CD4-positive, alpha-beta T cell treated with Interleukin-6 for 4 hours (primary cell): ENCODE data around the gene TRIO.

Experiments used
- DNase-seq: peaks from one replicate; pipeline ENCODE4 v3.0.0-alpha.2; 2020; ENCODE audit warnings: mixed read lengths

Gene TRIO

GRCh38 chr5:14148890-14149671 lies 5.9 kb downstream of the TRIO start:
- DNase-seq = no peak

- no peak for DNase-seq
Observed at GRCh38 chr5:14149672-14150274, 6.6 kb downstream of the TRIO start.

- DNase-seq = no peak
Observed at GRCh38 chr5:14151416-14151815, 8.3 kb downstream of the TRIO start.

- DNase-seq = no peak
Observed at GRCh38 chr5:14153071-14153864, 10.1 kb downstream of the TRIO start.

GRCh38 chr5:14153932-14154731 lies 11.0 kb downstream of the TRIO start:
- no peak for DNase-seq

GRCh38 chr5:14155075-14155474 lies 11.9 kb downstream of the TRIO start:
- DNase-seq = no peak

- DNase-seq = no peak
Observed at GRCh38 chr5:14155739-14156138, 12.6 kb downstream of the TRIO start.

- no peak for DNase-seq
Observed at GRCh38 chr5:14156290-14156649, 13.1 kb downstream of the TRIO start.

- DNase-seq = no peak
Observed at GRCh38 chr5:14156650-14157492, 13.7 kb downstream of the TRIO start.

GRCh38 chr5:14157493-14157782 lies 14.3 kb downstream of the TRIO start:
- no peak for DNase-seq

- DNase-seq = no peak
Observed at GRCh38 chr5:14158890-14159666, 15.9 kb downstream of the TRIO start.

- DNase-seq = no peak
Observed at GRCh38 chr5:14161825-14162556, 18.8 kb downstream of the TRIO start.

GRCh38 chr5:14164164-14165163 lies 21.3 kb downstream of the TRIO start:
- no peak for DNase-seq

- no peak for DNase-seq
Observed at GRCh38 chr5:14165375-14166106, 22.4 kb downstream of the TRIO start.

GRCh38 chr5:14166437-14166836 lies 23.3 kb downstream of the TRIO start:
- no peak for DNase-seq

- no peak for DNase-seq
Observed at GRCh38 chr5:14167211-14167845, 24.2 kb downstream of the TRIO start.

GRCh38 chr5:14168144-14168792 lies 25.1 kb downstream of the TRIO start:
- no peak for DNase-seq
